Smooth muscle cell (in vitro differentiated cells): ENCODE measurements around the gene SFI1. TPM values are rescaled to one million over a fixed set of nuclear protein-coding genes. Genes with fewer than 3 reads are reported as not detected.

Source experiments
- DNase-seq: peaks from one replicate; lab custom pipeline; 2025; ENCODE audit not compliant: unreplicated experiment; lab: John Stamatoyannopoulos, UW
- H2AFZ ChIP-seq: fragments of 200-600 bp; sonication (generic); 2 replicates; pipeline ENCODE4 v1.6.0; 2016; ENCODE audit warnings: antibody characterized with exemption, low read depth, mild to moderate bottlenecking
- H3F3A ChIP-seq: fragments of 200-600 bp; sonication (generic); 2 replicates; pipeline ENCODE4 v1.6.0; 2017; ENCODE audit warnings: antibody characterized with exemption, low read depth
- H3K27ac ChIP-seq: fragments of 200-600 bp; sonication (generic); 2 replicates; pipeline ENCODE4 v1.5.1; 2016; ENCODE audit warnings: low read depth, mild to moderate bottlenecking
- H3K27me3 ChIP-seq: fragments of 200-600 bp; sonication (generic); 2 replicates; pipeline ENCODE4 v1.6.1; 2016; ENCODE audit warnings: low read depth, mild to moderate bottlenecking
- H3K36me3 ChIP-seq: fragments of 200-600 bp; sonication (generic); 2 replicates; pipeline ENCODE4 v1.5.1; 2016; ENCODE audit warnings: low read depth
- H3K4me1 ChIP-seq: fragments of 200-600 bp; sonication (generic); 2 replicates; pipeline ENCODE4 v1.5.1; 2016; ENCODE audit warnings: low read depth
- H3K4me2 ChIP-seq: fragments of 200-600 bp; sonication (generic); 2 replicates; pipeline ENCODE4 v1.6.0; 2016; ENCODE audit warnings: mild to moderate bottlenecking
- H3K4me3 ChIP-seq: fragments of 200-600 bp; sonication (generic); 2 replicates; pipeline ENCODE4 v1.5.1; 2016; ENCODE audit warnings: mild to moderate bottlenecking
- H3K79me2 ChIP-seq: fragments of 200-600 bp; sonication (generic); 2 replicates; pipeline ENCODE4 v1.6.0; 2016; ENCODE audit warnings: low read depth, mild to moderate bottlenecking
- H3K9ac ChIP-seq: fragments of 200-600 bp; sonication (generic); 2 replicates; pipeline ENCODE4 v1.6.0; 2016; ENCODE audit warnings: low read depth
- H3K9me3 ChIP-seq: fragments of 200-600 bp; sonication (generic); replicated peaks from 2 replicates; pipeline ENCODE4 v1.5.1; 2016; ENCODE audit warnings: low read depth
- H4K20me1 ChIP-seq: fragments of 200-600 bp; sonication (generic); 2 replicates; pipeline ENCODE4 v1.6.0; 2016; ENCODE audit warnings: low read depth
- WGBS: methylation state at CpG from one replicate; pipeline ENCODE4 v1.1.7; 2016; ENCODE audit warnings: low lambda C conversion rate; 5-methylcytosine and 5-hydroxymethylcytosine counted together
- polyA plus RNA-seq: library from polyadenylated mRNA; unstranded; fragments of >200 nt; fragmentation: Nextera tagmentation; extraction: Ambion mirVana; gene quantifications from 2 replicates; pipeline ENCODE4 v1.2.1, GENCODE V29; 2016
- total RNA-seq: library from RNA; depleted of rRNA; stranded (reverse); fragments of >200 nt; gene quantifications from 2 replicates; pipeline ENCODE4 v1.2.3, GENCODE V29; 2014
- TF ChIP-seq, protein P1 (sequence below): fragments of 200-600 bp; sonication (generic); IDR thresholded peaks from 2 replicates; pipeline ENCODE4 v1.5.1; 2017; ENCODE audit warnings: borderline replicate concordance, mild to moderate bottlenecking, antibody characterized with exemption; ENCODE audit not compliant: insufficient read depth, poor library complexity, severe bottlenecking

SFI1 gene
- total and polyA plus RNA-seq, 2 experiments from 2014 or later = 8.7 to 26.9 TPM

DNA sequence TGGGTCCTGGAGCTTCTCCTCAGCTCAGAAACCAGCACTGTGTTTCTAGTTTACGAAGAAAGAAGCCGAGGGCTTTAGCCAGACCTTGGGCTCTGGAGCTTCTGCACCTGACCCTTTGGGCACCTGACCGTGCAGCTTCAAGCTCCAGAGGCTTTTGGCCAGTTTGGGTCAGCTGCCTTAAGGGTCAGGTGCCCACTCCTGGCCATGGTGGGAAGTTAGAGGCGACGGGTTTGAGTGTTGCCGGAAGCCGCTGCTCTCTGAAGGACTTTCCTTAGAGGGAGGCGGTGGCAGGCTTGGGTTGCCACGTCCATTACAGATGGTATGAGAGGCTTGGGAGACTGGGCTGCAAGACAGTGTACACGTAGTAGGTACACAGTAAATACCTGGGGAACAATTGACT, 113.4 kb downstream of the SFI1 start:
- no peaks in the 10 kb centered on the region for H3F3A ChIP-seq
- H3K4me1 ChIP-seq = no peaks in the 10 kb centered on the region
- H3K9me3 ChIP-seq = no peaks in the 10 kb centered on the region
- H3K36me3 ChIP-seq = no peaks in the 10 kb centered on the region
- no peaks in the 10 kb centered on the region for H4K20me1 ChIP-seq
- no peaks in the 10 kb centered on the region for H3K27me3 ChIP-seq
- TF ChIP-seq, protein P1, sequence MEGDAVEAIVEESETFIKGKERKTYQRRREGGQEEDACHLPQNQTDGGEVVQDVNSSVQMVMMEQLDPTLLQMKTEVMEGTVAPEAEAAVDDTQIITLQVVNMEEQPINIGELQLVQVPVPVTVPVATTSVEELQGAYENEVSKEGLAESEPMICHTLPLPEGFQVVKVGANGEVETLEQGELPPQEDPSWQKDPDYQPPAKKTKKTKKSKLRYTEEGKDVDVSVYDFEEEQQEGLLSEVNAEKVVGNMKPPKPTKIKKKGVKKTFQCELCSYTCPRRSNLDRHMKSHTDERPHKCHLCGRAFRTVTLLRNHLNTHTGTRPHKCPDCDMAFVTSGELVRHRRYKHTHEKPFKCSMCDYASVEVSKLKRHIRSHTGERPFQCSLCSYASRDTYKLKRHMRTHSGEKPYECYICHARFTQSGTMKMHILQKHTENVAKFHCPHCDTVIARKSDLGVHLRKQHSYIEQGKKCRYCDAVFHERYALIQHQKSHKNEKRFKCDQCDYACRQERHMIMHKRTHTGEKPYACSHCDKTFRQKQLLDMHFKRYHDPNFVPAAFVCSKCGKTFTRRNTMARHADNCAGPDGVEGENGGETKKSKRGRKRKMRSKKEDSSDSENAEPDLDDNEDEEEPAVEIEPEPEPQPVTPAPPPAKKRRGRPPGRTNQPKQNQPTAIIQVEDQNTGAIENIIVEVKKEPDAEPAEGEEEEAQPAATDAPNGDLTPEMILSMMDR = no peak
- no peak overlapping the region for H3K4me2 ChIP-seq
- no peaks in the 10 kb centered on the region for H3K79me2 ChIP-seq
- 96% methylated on average over 10 of the region's 10 CpGs for WGBS
- H3K9ac ChIP-seq = no peak overlapping the region
- no peak for DNase-seq
- H3K4me3 ChIP-seq = no peak overlapping the region
- H3K27ac ChIP-seq = no peak overlapping the region
- no peak overlapping the region for H2AFZ ChIP-seq

DNA sequence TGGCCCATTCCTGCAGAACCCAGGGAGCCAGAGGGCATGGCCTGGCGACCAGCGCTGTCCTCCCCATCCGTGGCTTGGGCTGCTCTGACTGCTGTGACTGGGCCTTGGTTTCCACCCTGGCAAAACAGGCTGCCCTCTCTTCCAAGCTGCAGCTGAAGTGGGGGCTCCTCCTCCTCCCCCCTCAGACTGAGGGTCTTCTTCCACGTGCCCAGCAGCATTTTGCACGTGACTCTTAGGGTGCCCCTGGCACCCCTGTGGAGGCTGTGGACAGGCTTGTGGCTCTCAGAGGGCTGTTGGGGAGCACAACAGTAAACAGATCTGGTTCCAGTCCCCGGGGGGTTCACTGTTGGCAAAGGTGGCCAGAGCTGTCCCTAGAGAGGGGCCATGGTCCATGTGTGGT, 114.3 kb downstream of the SFI1 start:
- Histone ChIP-seq H3K36me3 (no peaks in the 10 kb centered on the region), H3K27me3 (no peaks in the 10 kb centered on the region), H3K4me2 (no peak overlapping the region), H2AFZ (no peak overlapping the region), H3K9me3 (no peaks in the 10 kb centered on the region), H3K4me3 (no peak overlapping the region), H3K27ac (no peak overlapping the region), H3F3A (no peaks in the 10 kb centered on the region), H4K20me1 (no peaks in the 10 kb centered on the region), H3K9ac (no peak overlapping the region), H3K79me2 (no peaks in the 10 kb centered on the region), H3K4me1 (no peaks in the 10 kb centered on the region)
- DNase-seq = no peak
- WGBS = 95% methylated on average over 6 of the region's 6 CpGs
- TF ChIP-seq, protein P1 = no peak

DNA sequence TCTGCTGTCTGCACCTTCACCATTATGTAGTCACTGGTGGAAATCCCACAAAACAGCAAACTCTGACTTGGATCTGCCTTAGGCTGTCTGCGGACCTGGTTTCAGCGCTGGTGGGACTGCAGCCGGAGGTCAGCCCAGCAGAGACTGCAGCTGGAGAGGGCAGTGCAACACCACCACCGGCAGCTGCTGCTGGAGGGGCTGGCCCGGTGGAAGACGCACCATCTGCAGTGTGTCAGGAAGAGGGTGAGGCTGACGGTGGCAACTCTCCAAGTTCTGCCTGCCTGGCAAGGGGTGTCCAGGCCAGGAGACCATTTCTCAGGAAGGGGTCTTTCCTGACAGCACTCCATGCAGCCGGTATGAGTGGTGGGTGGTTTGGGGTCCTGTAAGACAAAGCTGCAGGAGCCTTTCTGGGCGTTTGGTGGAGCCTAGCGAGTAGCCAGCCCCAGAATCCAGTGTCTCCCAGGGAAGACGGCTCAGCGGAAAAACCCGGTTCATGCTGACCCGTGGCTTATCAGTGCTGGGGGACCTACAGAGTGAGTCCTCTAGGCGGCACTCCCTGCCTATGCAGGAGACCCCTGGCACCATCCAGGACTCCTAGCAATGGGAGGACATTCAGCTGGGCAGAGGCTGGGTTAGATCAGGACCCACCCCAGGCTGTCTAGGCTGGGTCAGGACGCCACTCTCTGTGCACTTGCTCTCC, 114.9 kb downstream of the SFI1 start:
- no peak overlapping the region for H3K4me3 ChIP-seq
- H3K9me3 ChIP-seq = no peaks in the 10 kb centered on the region
- TF ChIP-seq, protein P1 = no peak
- no peaks in the 10 kb centered on the region for H3K4me1 ChIP-seq
- no peaks in the 10 kb centered on the region for H3K79me2 ChIP-seq
- no peak overlapping the region for H2AFZ ChIP-seq
- no peaks in the 10 kb centered on the region for H3K36me3 ChIP-seq
- WGBS = 62% methylated on average over 16 of the region's 16 CpGs
- H3K27me3 ChIP-seq = no peaks in the 10 kb centered on the region
- H4K20me1 ChIP-seq = no peaks in the 10 kb centered on the region
- H3K4me2 ChIP-seq = no peak overlapping the region
- no peak overlapping the region for H3K9ac ChIP-seq
- H3F3A ChIP-seq = no peaks in the 10 kb centered on the region
- no peak overlapping the region for H3K27ac ChIP-seq
- no peak for DNase-seq

DNA sequence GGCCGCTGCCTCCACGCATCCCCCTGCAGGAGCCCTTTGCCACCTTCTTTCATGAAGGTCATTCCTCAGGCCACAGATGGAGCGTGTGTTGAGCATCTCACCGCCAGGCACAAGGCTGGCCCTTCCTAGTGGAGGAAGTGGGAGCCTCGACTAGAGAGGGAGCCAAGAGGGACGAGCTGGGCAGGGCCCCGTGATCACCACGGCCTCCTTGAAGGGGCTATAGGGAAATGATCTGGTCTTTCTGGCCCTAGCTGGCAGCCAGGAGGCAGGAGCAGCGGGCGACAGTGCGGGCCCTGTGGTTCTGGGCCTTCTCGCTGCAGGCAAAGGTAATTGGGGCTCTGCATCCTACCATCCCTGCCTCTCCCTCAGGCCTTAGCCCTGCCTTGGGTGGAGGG, 116.6 kb downstream of the SFI1 start:
- H3K9me3 ChIP-seq = no peaks in the 10 kb centered on the region
- TF ChIP-seq, protein P1 = no peak
- DNase-seq = no peak
- no peaks in the 10 kb centered on the region for H4K20me1 ChIP-seq
- no peak overlapping the region for H3K4me2 ChIP-seq
- H3K27ac ChIP-seq = no peak overlapping the region
- no peak overlapping the region for H3K9ac ChIP-seq
- no peak overlapping the region for H3K4me3 ChIP-seq
- 95% methylated on average over 12 of the region's 12 CpGs for WGBS
- H3K27me3 ChIP-seq = no peaks in the 10 kb centered on the region
- no peak overlapping the region for H2AFZ ChIP-seq
- no peaks in the 10 kb centered on the region for H3K79me2 ChIP-seq
- H3K4me1 ChIP-seq = no peaks in the 10 kb centered on the region
- no peaks in the 10 kb centered on the region for H3F3A ChIP-seq
- no peaks in the 10 kb centered on the region for H3K36me3 ChIP-seq
